NCI-H460 (cell line): ENCODE results near the gene SLC26A1. TPM values are rescaled to one million over a fixed set of nuclear protein-coding genes. Genes with fewer than 3 reads are reported as not detected.

Experiments used
- DNase-seq: peaks from one replicate; pipeline ENCODE4 v3.0.0-alpha.2; 2016; ENCODE audit warnings: low read depth; ENCODE audit errors: extremely low read depth
- polyA plus RNA-seq: library from polyadenylated mRNA; depleted of rRNA; stranded (reverse); fragments of >200 nt; gene quantifications from 2 replicates; pipeline ENCODE4 v1.2.3, GENCODE V29; 2014; cell fraction: nucleus; rRNA removed
- total RNA-seq: library from RNA; depleted of rRNA; stranded (reverse); fragments of >200 nt; shearing (Covaris generic); gene quantifications from 2 replicates; pipeline ENCODE4 v1.2.3, GENCODE V29; 2014; rRNA removed

The SLC26A1 gene
- 0.61 and 1.1 TPM in 2 replicates for total RNA-seq
- polyA plus RNA-seq: 6.9 and 8.6 TPM in 2 replicates

GRCh38 chr4:993111-994029, at the start of gene SLC26A1:
Gene SLC26A1, minus strand, starts transcription at chr4:993404. Its CDS starts 1,701 bp downstream, at chr4:991703.
- DNase-seq: no peak

- DNase-seq: no peak
These were observed 49.3 kb upstream of the SLC26A1 start for GRCh38 chr4:1042352-1043055.

GRCh38 chr4:1041936-1042330, 48.7 kb upstream of the SLC26A1 start:
- DNase-seq: no peak

GRCh38 chr4:1041147-1041935, 48.1 kb upstream of the SLC26A1 start:
- DNase-seq: no peak

- DNase-seq: no peak
These were observed 47.3 kb upstream of the SLC26A1 start for GRCh38 chr4:1040344-1041146.

- DNase-seq: no peak
These were observed 46.5 kb upstream of the SLC26A1 start for GRCh38 chr4:1039493-1040343.

- DNase-seq: no peak
These were observed 45.8 kb upstream of the SLC26A1 start for GRCh38 chr4:1038948-1039492.

GRCh38 chr4:1036976-1037810, 44.0 kb upstream of the SLC26A1 start:
- DNase-seq: no peak

GRCh38 chr4:1036095-1036494, 42.9 kb upstream of the SLC26A1 start:
- DNase-seq: no peak

GRCh38 chr4:1035510-1035909, 42.3 kb upstream of the SLC26A1 start:
- DNase-seq: no peak

- DNase-seq: no peak
These were observed 40.8 kb upstream of the SLC26A1 start for GRCh38 chr4:1033840-1034551.

GRCh38 chr4:1032861-1033260, 39.7 kb upstream of the SLC26A1 start:
- DNase-seq: no peak

- DNase-seq: no peak
These were observed 39.0 kb upstream of the SLC26A1 start for GRCh38 chr4:1031956-1032795.

- DNase-seq: no peak
These were observed 38.1 kb upstream of the SLC26A1 start for GRCh38 chr4:1031346-1031745.

GRCh38 chr4:1030559-1030958, 37.4 kb upstream of the SLC26A1 start:
- DNase-seq: no peak

- DNase-seq: no peak
These were observed 36.8 kb upstream of the SLC26A1 start for GRCh38 chr4:1030031-1030430.
